Left ventricle myocardium inferior (tissue), 1 donor: Measurements from ENCODE around the gene IPO9. TPM values are rescaled to one million over a fixed set of nuclear protein-coding genes. Genes with fewer than 3 reads are reported as not detected.

Experiments
- DNase-seq: peaks from one replicate; pipeline ENCODE4 v3.0.0-alpha.2; 2020
- H3K27ac ChIP-seq: fragments of 200-600 bp; replicated peaks from 2 replicates; pipeline ENCODE4 v1.8.0; 2021
- H3K27me3 ChIP-seq: fragments of 200-600 bp; 2 replicates; pipeline ENCODE4 v1.8.0; 2021; ENCODE audit warnings: low read depth
- H3K36me3 ChIP-seq: fragments of 200-600 bp; 2 replicates; pipeline ENCODE4 v1.8.0; 2021
- H3K4me1 ChIP-seq: fragments of 200-600 bp; 2 replicates; pipeline ENCODE4 v1.8.0; 2021
- H3K4me3 ChIP-seq: fragments of 200-600 bp; 2 replicates; pipeline ENCODE4 v1.8.0; 2021; ENCODE audit warnings: mild to moderate bottlenecking, moderate library complexity
- H3K9me3 ChIP-seq: fragments of 200-600 bp; replicated peaks from 2 replicates; pipeline ENCODE4 v1.8.0; 2021
- CTCF ChIP-seq: fragments of 200-600 bp; IDR thresholded peaks from 2 replicates; pipeline ENCODE4 v1.8.0; 2021; ENCODE audit warnings: antibody characterized with exemption, mild to moderate bottlenecking, borderline replicate concordance
- intact Hi-C: fragments of 100-400 bp; cut with micrococcal nuclease; formaldehyde crosslinking; loops from one replicate; pipeline ENCODE4 v1.11.0; 2022
- total RNA-seq: library from RNA; stranded (reverse); fragmentation: NEBNext Ultra II Directional; extraction: Animal tissue kit (Norgen Biotek cat#: 25700); gene quantifications from one replicate; pipeline ENCODE4 v1.2.1, GENCODE V29; 2021
- donor health status: DM: no; HTN: yes; CAD: no; lungs with severe emphysema.

Gene IPO9
- total RNA-seq, 1 donor from 2014 or later, result 20.1 TPM

DNA sequence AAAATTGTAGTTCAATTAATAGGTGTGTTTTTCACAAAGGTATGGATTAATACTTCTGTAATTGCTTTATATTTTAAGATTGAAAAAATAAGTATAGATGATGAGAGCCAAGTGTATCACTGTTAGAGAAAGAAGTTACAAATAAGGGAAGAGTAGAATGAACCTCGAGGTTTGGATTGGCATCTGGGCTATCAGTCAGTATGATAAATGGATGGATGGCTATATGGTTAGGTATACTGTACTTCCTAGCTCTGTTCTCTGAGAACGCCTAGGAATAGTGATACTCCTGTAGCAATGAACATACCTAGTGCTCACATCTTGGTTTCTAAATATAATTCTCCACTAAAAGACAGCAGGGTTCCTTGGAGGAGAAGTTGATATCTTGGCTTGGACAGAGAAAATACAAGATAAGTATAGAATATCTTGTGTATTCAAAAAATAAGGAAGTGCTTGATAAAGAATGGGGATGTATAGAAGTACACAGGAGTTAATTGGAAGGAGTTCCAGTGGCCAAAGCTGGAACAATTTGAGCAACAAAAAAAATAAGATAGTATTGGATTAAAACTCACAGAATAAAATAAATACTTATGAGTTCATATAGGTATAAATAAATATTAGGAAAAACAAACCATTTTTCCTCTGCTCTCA is 12.4 kb downstream of the IPO9 start:
- Histone ChIP-seq H3K27me3 (no peaks in the 10 kb centered on the region), H3K36me3 (peaks cover 4% of the 10 kb centered on the region), H3K27ac (no peak overlapping the region), H3K4me3 (no peak overlapping the region), H3K9me3 (no peaks in the 10 kb centered on the region), H3K4me1 (peaks cover 6% of the 10 kb centered on the region)
- TF ChIP-seq CTCF, result no peak
- intact Hi-C loops, result no loop called here
- no peak for DNase-seq

GRCh38 chr1:201842472-201843027 is 13.6 kb downstream of the IPO9 start:
- intact Hi-C loops, result no loop called here
- Histone ChIP-seq H3K4me1 (peaks cover 15% of the 10 kb centered on the region), H3K4me3 (no peak overlapping the region), H3K36me3 (peaks cover 2% of the 10 kb centered on the region), H3K9me3 (no peaks in the 10 kb centered on the region), H3K27ac (no peak overlapping the region), H3K27me3 (no peaks in the 10 kb centered on the region)
- no peak for TF ChIP-seq CTCF
- DNase-seq, result no peak

GRCh38 chr1:201845331-201846083 is 16.6 kb downstream of the IPO9 start:
- no peak for TF ChIP-seq CTCF
- intact Hi-C loops, result no loop called here
- Histone ChIP-seq H3K9me3 (no peaks in the 10 kb centered on the region), H3K27ac (no peak overlapping the region), H3K36me3 (peaks cover 15% of the 10 kb centered on the region), H3K4me1 (peaks cover 31% of the 10 kb centered on the region), H3K4me3 (no peak overlapping the region), H3K27me3 (no peaks in the 10 kb centered on the region)
- DNase-seq, result no peak

- Histone ChIP-seq H3K4me1 (peaks cover 40% of the 10 kb centered on the region), H3K4me3 (no peak overlapping the region), H3K9me3 (no peaks in the 10 kb centered on the region), H3K27ac (no peak overlapping the region), H3K36me3 (peaks cover 28% of the 10 kb centered on the region), H3K27me3 (no peaks in the 10 kb centered on the region)
- DNase-seq, result no peak
- intact Hi-C loops, result no loop called here
- no peak for TF ChIP-seq CTCF
Measured at GRCh38 chr1:201847150-201847549, 18.2 kb downstream of the IPO9 start.

GRCh38 chr1:201848230-201848629 is 19.3 kb downstream of the IPO9 start:
- DNase-seq, result no peak
- H3K27ac ChIP-seq, result peak overlapping the region; percentile 79
- no peaks in the 10 kb centered on the region for H3K27me3 ChIP-seq
- peaks cover 37% of the 10 kb centered on the region for H3K4me1 ChIP-seq
- H3K4me3 ChIP-seq, result no peak overlapping the region
- no peak for TF ChIP-seq CTCF
- intact Hi-C loops, result no loop called here
- no peaks in the 10 kb centered on the region for H3K9me3 ChIP-seq
- H3K36me3 ChIP-seq, result peaks cover 39% of the 10 kb centered on the region
